Activated naive CD8-positive, alpha-beta T cell treated with anti-CD3 and anti-CD28 coated beads, Interleukin-2, amount 10 ng/mL, durations not matched to agents 7 days and 5 days (primary cell): ENCODE results near the gene RHBDL3. TPM values are rescaled to one million over a fixed set of nuclear protein-coding genes. Genes with fewer than 3 reads are reported as not detected.

ENCODE experiments used
- ATAC-seq: fragments of 150-1000 bp; cut with Tn5 transposase; one replicate; pipeline ENCODE4 v1.10.0; 2021; ENCODE audit warnings: low read depth, moderate library complexity
- POLR2A ChIA-PET: fragments of 350-600 bp; sonication (Branson Sonifier 250); formaldehyde crosslinking; loops from one replicate; lab custom pipeline; 2021; ENCODE audit warnings: antibody characterized with exemption; lab: Charles Lee
- DNase-seq: peaks from one replicate; pipeline ENCODE4 v3.0.0; 2021
- H3K27ac Mint-ChIP-seq: one replicate; pipeline ENCODE4 v1.8.0; 2022; ENCODE audit warnings: mild to moderate bottlenecking, mixed read lengths
- H3K27me3 Mint-ChIP-seq: one replicate; pipeline ENCODE4 v1.8.0; 2022; ENCODE audit warnings: mild to moderate bottlenecking, moderate library complexity, mixed read lengths
- H3K36me3 Mint-ChIP-seq: one replicate; pipeline ENCODE4 v1.8.0; 2021; ENCODE audit warnings: mild to moderate bottlenecking, mixed read lengths
- H3K4me1 Mint-ChIP-seq: one replicate; pipeline ENCODE4 v1.8.0; 2021; ENCODE audit warnings: mixed read lengths
- H3K4me3 Mint-ChIP-seq: one replicate; pipeline ENCODE4 v1.8.0; 2022; ENCODE audit warnings: mild to moderate bottlenecking, moderate library complexity, mixed read lengths
- H3K9me3 Mint-ChIP-seq: one replicate; pipeline ENCODE4 v1.8.0; 2021; ENCODE audit warnings: mixed read lengths
- total RNA-seq, 2 experiments: library from RNA; stranded (reverse); gene quantifications; one replicate each; pipeline ENCODE4 v1.2.3, GENCODE V29; 2021

The RHBDL3 gene, protein sequence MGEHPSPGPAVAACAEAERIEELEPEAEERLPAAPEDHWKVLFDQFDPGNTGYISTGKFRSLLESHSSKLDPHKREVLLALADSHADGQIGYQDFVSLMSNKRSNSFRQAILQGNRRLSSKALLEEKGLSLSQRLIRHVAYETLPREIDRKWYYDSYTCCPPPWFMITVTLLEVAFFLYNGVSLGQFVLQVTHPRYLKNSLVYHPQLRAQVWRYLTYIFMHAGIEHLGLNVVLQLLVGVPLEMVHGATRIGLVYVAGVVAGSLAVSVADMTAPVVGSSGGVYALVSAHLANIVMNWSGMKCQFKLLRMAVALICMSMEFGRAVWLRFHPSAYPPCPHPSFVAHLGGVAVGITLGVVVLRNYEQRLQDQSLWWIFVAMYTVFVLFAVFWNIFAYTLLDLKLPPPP
- under 1 TPM; 0.72 to 0.88 TPM for total RNA-seq

DNA sequence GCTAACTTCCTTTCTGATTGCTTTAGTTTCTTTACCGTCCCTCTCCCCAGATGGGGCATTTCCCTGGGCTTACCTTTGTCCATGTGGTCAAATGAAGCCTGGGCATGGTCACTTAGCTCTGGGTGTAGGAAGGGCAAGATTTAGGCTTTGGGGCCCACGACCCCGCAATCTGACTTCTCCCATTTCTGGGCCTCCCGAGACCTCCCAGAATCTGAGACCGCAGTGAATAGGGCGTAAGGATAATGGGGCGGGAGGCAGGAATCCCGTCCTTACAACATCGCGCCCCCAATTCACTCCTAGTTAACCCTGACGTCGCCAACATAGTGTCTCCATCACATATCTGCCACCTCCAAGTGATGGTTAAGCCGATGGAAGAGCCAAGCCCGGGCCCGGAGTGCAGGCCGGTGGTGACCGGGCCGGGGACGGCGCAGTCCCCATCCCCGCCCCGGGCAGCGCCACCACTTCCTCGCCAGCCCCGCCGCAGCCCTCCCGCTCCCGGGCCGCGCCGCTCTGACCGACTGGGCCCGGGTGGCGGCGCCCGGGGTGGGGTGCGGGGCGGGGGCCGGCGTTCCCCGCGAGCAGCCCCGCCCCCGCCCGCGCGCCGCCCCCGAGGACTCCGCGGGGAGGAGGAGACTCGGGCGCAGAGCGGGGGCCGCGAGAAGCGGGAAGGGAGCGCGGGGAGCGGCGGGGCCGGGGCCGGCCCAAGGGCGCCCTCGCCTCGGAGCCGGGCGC lies at the start of gene RHBDL3:
RHBDL3 (plus strand) TSS at position 641 of the 732 bp plus-strand sequence. CDS start 358 bp downstream, outside the sequence.
- H3K27ac Mint-ChIP-seq: no peak within 1 kb of the TSS

DNA sequence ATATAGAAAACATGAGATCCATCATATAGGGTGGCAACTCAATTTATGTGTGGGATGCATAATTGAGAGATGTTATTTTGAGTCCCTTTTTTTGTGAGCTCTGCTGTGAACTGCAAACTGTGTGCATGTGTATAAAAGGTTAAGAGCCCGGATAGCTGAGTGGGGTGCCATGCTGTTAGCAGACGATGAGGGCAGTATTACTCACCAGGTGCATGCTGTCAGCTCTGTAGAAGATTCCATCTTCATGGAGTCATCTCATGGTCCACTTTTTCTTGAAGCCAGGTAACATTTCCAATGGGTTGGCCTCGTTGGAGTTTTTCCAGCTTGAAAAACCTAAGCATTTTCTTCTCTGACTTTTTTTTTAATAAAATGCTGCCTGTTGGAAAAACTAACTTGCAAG lies 43.0 kb upstream of the RHBDL3 start:
- no peak for DNase-seq
- Mint-ChIP-seq H3K27me3 (no peaks in the 10 kb centered on the region), H3K27ac (no peak overlapping the region), H3K36me3 (peaks cover 6% of the 10 kb centered on the region), H3K4me3 (no peak overlapping the region), H3K4me1 (peaks cover 2% of the 10 kb centered on the region), H3K9me3 (no peaks in the 10 kb centered on the region)
- ATAC-seq: no peak
- POLR2A ChIA-PET: interaction anchor here (0.5 kb wide), 1 partner anchor 27 kb away, joined by 3 read pairs; no protein-coding TSS in a partner anchor

More for the DNA sequence above, at the start of gene RHBDL3:
- H3K27me3 Mint-ChIP-seq: peaks cover 75% of the 10 kb centered on the region
- H3K9me3 Mint-ChIP-seq: no peaks in the 10 kb centered on the region
- peak; percentile 52 for DNase-seq
- peak within 1 kb of the TSS; percentile 76 for H3K4me3 Mint-ChIP-seq
- ATAC-seq: peak; percentile 51
- H3K36me3 Mint-ChIP-seq: no peaks in the 10 kb centered on the region
- peaks cover 9% of the 10 kb centered on the region for H3K4me1 Mint-ChIP-seq
- POLR2A ChIA-PET: no interaction called here

DNA sequence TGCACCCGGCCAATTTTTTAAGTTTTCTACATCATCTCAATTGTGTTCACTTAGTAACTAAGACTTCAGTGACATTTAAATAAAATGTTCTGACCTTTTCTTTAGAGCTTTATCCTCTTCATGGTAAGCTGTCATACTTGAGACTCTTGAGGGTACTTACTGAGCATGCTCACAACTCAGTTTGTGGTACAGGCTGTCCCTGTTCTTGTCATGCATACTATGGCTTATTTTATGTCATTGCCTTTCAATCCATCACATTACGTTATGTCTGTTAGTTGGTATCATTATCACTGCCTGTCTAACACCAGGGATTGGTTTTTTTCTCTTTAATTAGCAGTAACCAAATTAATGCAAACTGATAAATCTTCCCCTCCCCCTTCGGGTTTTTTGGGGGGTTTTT lies 41.9 kb upstream of the RHBDL3 start:
- no peaks in the 10 kb centered on the region for H3K9me3 Mint-ChIP-seq
- ATAC-seq (no peak), DNase-seq (no peak)
- H3K27me3 Mint-ChIP-seq: no peaks in the 10 kb centered on the region
- POLR2A ChIA-PET: no interaction called here
- H3K4me3 Mint-ChIP-seq: no peak overlapping the region
- H3K27ac Mint-ChIP-seq: no peak overlapping the region
- peaks cover 9% of the 10 kb centered on the region for H3K36me3 Mint-ChIP-seq
- H3K4me1 Mint-ChIP-seq: peaks cover 4% of the 10 kb centered on the region

DNA sequence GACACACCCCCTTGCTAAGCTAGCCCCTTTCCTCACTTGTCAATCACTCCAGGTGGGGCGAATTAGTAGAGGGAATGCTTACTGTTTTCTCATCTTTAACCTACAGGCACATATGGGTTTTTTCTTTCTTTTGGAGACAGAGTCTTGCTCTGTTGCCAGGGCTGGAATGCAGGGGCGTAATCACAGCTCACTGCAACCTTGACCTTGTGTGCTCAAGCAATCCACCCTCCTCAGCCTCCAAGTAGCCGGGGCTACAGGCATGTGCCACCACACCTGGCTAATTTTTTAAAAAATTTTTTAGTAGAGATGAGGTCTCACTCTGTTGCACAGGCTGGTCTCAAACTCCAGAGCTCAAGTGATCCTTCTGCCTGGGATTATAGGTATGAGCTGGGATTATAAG lies 38.7 kb upstream of the RHBDL3 start:
- POLR2A ChIA-PET: no interaction called here
- no peak overlapping the region for H3K4me3 Mint-ChIP-seq
- no peak for DNase-seq
- H3K9me3 Mint-ChIP-seq: no peaks in the 10 kb centered on the region
- ATAC-seq: no peak
- H3K27ac Mint-ChIP-seq: no peak overlapping the region
- no peaks in the 10 kb centered on the region for H3K27me3 Mint-ChIP-seq
- H3K36me3 Mint-ChIP-seq: peaks cover 7% of the 10 kb centered on the region
- peaks cover 1% of the 10 kb centered on the region for H3K4me1 Mint-ChIP-seq

DNA sequence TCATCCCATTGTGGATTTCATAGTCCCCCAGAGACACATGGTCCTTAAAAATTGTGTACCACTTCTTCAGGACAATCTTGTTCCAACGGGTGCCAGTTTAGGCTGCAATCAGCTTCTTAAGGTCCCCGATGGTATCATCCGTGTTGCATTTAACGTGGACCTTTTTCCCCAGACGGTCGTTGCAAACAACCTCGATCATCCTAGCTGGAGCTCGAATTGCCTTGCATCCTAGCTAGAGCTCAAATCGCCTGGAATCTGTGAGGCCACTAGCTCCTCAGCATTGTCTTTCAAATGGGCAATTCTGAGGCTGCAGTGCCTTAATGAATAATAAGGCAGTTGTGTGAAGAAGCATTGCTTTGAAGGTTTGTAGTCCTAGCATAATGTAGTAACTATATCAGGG lies 37.7 kb upstream of the RHBDL3 start:
- DNase-seq: no peak
- ATAC-seq: no peak
- Mint-ChIP-seq H3K4me3 (no peak overlapping the region), H3K27ac (no peak overlapping the region), H3K27me3 (no peaks in the 10 kb centered on the region), H3K4me1 (peaks cover 10% of the 10 kb centered on the region), H3K36me3 (peaks cover 7% of the 10 kb centered on the region), H3K9me3 (no peaks in the 10 kb centered on the region)
- POLR2A ChIA-PET: no interaction called here

DNA sequence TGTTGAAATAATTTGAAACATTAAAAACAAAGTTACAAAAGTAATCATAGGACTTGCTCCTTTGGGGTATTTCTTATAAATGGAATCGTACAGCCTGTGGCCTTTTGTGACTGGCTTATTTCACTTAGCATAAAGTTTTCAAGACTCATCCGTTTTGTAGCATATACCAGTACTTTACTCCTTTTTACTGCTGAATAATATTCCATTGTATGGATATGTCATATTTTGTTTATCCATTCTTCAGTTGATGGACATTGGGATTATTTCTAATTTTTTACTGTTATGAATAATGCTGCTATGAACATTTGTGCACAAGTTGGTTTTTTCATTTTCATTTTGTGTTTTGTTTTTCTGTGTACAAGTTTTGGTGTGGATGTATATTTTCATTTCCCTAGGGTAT lies 30.0 kb upstream of the RHBDL3 start:
- Mint-ChIP-seq H3K27ac (no peak overlapping the region), H3K4me1 (peaks cover 16% of the 10 kb centered on the region), H3K9me3 (no peaks in the 10 kb centered on the region), H3K4me3 (no peak overlapping the region), H3K36me3 (no peaks in the 10 kb centered on the region), H3K27me3 (no peaks in the 10 kb centered on the region)
- DNase-seq (no peak), ATAC-seq (no peak)
- POLR2A ChIA-PET: no interaction called here

DNA sequence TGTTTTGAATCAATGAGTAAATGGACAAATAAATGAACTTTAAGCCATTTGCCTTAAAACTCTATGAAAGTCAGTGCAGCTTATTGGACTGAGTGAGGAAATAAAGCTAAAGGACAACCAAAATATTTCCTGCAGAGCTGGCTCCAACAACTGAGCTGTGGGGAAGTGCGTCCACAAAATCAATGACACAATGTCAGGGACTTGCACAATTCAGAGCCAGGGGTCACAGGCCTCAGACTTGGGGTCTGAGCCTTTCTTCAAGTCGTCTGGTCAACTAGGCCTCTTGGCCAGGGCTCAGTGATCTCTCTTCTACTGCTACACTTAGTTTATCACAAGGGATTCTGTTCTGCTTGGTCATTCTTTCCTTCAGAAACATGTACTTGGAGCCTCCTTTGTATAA lies 26.2 kb upstream of the RHBDL3 start:
- H3K36me3 Mint-ChIP-seq: peaks cover 3% of the 10 kb centered on the region
- no peak for DNase-seq
- POLR2A ChIA-PET: no interaction called here
- H3K9me3 Mint-ChIP-seq: no peaks in the 10 kb centered on the region
- H3K27me3 Mint-ChIP-seq: no peaks in the 10 kb centered on the region
- H3K4me3 Mint-ChIP-seq: no peak overlapping the region
- no peaks in the 10 kb centered on the region for H3K4me1 Mint-ChIP-seq
- H3K27ac Mint-ChIP-seq: no peak overlapping the region
- no peak for ATAC-seq

DNA sequence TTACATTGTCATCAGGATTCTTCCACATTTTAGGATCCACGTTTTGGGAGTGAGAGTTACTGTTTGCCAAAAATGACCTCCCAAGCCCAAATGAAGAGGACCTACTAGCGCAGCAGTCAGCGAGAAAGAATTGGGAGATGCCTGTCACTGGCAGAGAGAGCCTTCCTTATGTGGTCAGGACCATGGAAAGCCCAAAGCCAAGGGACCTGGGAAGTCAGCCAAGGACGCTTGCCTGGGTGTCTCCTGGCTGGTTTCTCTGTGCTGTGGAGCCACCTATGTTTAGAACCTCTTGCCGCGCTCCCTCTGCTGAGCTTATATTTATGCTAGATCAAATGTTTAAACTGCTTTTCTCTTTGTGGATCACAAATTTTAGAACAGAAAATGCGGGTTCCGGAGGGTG lies 24.9 kb upstream of the RHBDL3 start:
- Mint-ChIP-seq H3K27me3 (no peaks in the 10 kb centered on the region), H3K36me3 (peaks cover 3% of the 10 kb centered on the region), H3K4me3 (no peak overlapping the region), H3K9me3 (no peaks in the 10 kb centered on the region), H3K27ac (no peak overlapping the region), H3K4me1 (no peaks in the 10 kb centered on the region)
- POLR2A ChIA-PET: interaction anchor here (0.6 kb wide), 1 partner anchor 8 kb away, joined by 4 read pairs; no protein-coding TSS in a partner anchor
- no peak for DNase-seq
- no peak for ATAC-seq

DNA sequence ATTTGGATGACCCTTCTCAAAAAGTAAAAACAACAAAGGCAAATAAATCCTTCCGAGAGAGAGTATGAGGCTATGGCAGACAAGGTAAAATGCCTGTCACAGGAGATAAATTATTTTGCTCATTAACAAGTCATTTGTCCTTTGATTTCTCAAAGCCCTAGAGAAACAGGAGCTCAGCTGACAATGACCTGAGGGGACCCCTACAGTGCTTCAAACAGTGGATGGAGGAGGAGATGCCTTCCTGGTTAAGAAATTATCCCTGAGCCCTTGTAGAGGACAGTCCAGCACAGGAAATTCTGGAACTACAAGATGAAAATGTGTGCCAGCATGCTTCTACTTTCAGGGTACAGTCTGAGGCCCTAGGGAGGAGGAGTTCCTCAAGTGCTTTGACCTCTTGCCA lies 24.0 kb upstream of the RHBDL3 start:
- H3K4me3 Mint-ChIP-seq: no peak overlapping the region
- DNase-seq: no peak
- H3K4me1 Mint-ChIP-seq: no peaks in the 10 kb centered on the region
- no peak for ATAC-seq
- H3K36me3 Mint-ChIP-seq: peaks cover 3% of the 10 kb centered on the region
- POLR2A ChIA-PET: no interaction called here
- H3K27ac Mint-ChIP-seq: no peak overlapping the region
- no peaks in the 10 kb centered on the region for H3K9me3 Mint-ChIP-seq
- no peaks in the 10 kb centered on the region for H3K27me3 Mint-ChIP-seq

DNA sequence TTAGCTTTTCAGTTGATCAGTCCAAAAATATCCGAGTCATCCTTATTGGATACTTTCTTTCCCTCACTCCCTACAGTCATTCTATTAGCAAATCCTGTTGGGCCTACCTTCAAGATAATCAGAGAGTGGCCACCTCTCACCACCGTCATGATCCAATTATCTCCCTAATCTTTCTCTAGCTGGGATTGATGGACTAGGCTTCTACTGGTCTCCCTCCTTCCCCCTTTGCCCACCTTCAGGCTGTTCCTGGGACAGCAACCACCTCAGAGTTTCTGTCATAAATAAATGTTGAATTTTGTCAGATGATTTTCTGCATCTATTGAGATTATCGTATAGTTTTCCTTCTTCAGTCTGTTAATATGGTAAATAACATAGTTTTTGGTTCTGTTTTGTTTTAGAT lies 16.2 kb upstream of the RHBDL3 start:
- DNase-seq (no peak), ATAC-seq (no peak)
- Mint-ChIP-seq H3K27ac (no peak overlapping the region), H3K4me3 (no peak overlapping the region), H3K36me3 (no peaks in the 10 kb centered on the region), H3K9me3 (no peaks in the 10 kb centered on the region), H3K27me3 (peaks cover 5% of the 10 kb centered on the region), H3K4me1 (no peaks in the 10 kb centered on the region)
- POLR2A ChIA-PET: no interaction called here

DNA sequence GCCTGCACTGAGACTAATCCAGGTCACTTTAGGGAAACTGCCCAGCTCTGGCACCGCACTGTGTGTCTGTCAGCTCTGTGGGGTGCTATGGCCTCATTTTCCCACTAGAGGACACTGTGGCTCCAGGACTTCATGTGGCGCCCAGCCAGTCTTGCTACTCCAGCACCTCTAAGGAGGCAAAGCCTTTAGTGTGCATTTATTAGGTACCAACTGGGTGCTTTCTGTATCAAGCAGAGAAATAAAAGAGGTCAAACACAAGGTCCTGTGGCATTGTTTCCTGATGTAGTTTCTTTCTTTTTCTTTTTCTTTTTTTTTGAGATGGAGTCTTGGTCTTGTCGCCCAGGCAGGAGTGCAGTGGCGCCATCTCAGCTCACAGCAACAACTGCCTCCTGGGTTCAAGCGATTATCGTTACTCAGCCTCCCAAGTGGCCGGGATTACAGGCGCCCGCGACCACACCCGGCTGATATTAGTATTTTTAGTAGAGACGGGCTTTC lies 12.5 kb upstream of the RHBDL3 start:
- peak; percentile 99 for ATAC-seq
- no peak overlapping the region for H3K4me3 Mint-ChIP-seq
- H3K27ac Mint-ChIP-seq: no peak overlapping the region
- H3K4me1 Mint-ChIP-seq: no peaks in the 10 kb centered on the region
- peak; percentile 75 for DNase-seq
- peaks cover 9% of the 10 kb centered on the region for H3K27me3 Mint-ChIP-seq
- H3K36me3 Mint-ChIP-seq: no peaks in the 10 kb centered on the region
- POLR2A ChIA-PET: interaction anchor here (0.6 to 1.0 kb wide), 3 partner anchors 65 to 192 kb away, joined by 3 to 4 read pairs (median 3); partner anchors contain the start of gene PSMD11
- H3K9me3 Mint-ChIP-seq: no peaks in the 10 kb centered on the region

DNA sequence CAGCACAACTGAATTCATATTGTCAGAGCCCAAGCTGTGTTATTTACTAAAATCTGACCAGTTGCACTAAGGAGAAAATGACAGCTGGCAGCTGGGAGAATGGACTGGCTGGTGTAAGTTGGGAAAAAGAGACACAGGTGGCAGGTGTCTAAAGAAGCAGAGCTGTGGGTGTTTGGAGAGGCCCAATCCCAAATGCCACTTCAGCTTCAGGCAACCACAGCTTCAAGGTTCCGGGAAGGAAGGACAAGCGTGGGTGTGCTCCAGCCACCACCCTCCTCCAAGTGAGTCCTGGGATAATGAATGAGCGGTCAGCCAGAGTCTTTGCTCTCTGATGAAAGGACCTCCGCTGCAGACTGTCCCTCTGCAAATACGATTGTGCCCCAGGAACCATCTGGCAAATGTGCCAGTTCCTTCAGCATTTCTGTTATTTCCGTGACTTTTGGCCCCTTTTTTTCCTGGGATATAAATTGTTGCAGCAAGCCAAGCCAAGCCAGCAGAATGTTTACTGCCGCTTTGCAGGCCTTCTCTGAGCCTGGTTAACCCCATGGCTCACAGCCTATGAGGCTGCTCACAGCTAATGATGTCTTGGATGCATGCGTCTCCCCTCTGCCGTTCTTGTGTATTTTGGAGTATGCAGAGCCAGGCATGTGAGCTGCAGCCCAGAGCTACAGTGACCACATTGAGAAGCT lies 9.5 kb upstream of the RHBDL3 start:
- Mint-ChIP-seq H3K36me3 (no peaks in the 10 kb centered on the region), H3K9me3 (no peaks in the 10 kb centered on the region), H3K4me3 (no peak overlapping the region), H3K27me3 (peaks cover 27% of the 10 kb centered on the region), H3K27ac (no peak overlapping the region), H3K4me1 (no peaks in the 10 kb centered on the region)
- POLR2A ChIA-PET: no interaction called here
- ATAC-seq: no peak
- no peak for DNase-seq

DNA sequence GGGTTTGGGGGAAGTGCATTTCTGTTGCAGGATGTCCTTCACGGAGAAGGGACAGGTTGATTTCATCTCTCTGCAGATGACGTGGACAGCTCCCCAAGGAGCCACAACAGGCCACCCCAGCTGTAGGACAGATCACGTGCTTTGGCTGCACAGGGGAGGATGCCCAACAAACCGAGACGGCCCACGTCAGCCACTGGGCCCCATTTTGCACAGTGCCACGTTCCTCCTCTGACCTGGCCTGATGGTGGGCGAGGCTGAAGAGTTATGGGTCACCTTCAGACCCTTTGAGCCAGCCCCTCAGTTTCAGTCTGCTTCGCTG lies 9.0 kb upstream of the RHBDL3 start:
- Mint-ChIP-seq H3K27me3 (peaks cover 32% of the 10 kb centered on the region), H3K36me3 (no peaks in the 10 kb centered on the region), H3K27ac (no peak overlapping the region), H3K9me3 (no peaks in the 10 kb centered on the region), H3K4me3 (no peak overlapping the region), H3K4me1 (no peaks in the 10 kb centered on the region)
- DNase-seq: no peak
- POLR2A ChIA-PET: no interaction called here
- ATAC-seq: no peak
